ENCODE measurements around the gene KRT83. TPM values are rescaled to one million over a fixed set of nuclear protein-coding genes. Genes with fewer than 3 reads are reported as not detected.

The KRT83 gene
- total RNA-seq, 4 donors from 2014 or later, result 10.3 to 97.1 (median 33.9) TPM; not detected in 1

DNA sequence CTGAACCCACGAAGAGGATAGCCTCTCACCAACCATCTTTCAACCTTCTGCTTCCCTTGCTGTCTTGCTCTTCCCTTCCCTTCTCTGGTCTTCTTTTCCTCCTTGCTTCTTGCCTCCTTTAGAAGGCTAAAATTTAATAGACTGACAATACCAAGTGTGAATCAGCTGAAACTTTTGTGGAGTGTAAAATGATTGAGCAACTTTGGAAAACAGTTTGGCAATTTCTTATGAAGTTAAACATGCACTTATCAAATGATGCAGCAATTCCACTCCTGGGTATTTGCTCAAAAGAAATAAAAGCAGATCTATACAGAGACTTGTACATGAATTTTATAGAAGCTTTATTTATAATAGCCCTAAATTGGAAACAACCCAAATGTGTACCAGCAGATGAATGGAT, 50.0 kb downstream of the KRT83 start:
- 94% methylated on average over 1 of the region's 1 CpG for WGBS
- Histone ChIP-seq H3K4me1 (no peaks in the 10 kb centered on the region), H3K36me3 (no peaks in the 10 kb centered on the region), H3K9me3 (no peaks in the 10 kb centered on the region), H3K27me3 (peaks cover 8% of the 10 kb centered on the region), H3K4me3 (no peak overlapping the region), H3K27ac (no peak overlapping the region)
- DNase-seq (ENCODE audit: low spot score in 2 of 2), result no peak
- TF ChIP-seq POLR2AphosphoS5 (IDR thresholded peaks at IDR 0.05) (no peak), POLR2A (IDR thresholded peaks at IDR 0.05) (no peak), EP300 (IDR thresholded peaks at IDR 0.05) (no peak)
- TF ChIP-seq, protein P1, sequence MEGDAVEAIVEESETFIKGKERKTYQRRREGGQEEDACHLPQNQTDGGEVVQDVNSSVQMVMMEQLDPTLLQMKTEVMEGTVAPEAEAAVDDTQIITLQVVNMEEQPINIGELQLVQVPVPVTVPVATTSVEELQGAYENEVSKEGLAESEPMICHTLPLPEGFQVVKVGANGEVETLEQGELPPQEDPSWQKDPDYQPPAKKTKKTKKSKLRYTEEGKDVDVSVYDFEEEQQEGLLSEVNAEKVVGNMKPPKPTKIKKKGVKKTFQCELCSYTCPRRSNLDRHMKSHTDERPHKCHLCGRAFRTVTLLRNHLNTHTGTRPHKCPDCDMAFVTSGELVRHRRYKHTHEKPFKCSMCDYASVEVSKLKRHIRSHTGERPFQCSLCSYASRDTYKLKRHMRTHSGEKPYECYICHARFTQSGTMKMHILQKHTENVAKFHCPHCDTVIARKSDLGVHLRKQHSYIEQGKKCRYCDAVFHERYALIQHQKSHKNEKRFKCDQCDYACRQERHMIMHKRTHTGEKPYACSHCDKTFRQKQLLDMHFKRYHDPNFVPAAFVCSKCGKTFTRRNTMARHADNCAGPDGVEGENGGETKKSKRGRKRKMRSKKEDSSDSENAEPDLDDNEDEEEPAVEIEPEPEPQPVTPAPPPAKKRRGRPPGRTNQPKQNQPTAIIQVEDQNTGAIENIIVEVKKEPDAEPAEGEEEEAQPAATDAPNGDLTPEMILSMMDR (IDR thresholded peaks at IDR 0.05), result no peak

DNA sequence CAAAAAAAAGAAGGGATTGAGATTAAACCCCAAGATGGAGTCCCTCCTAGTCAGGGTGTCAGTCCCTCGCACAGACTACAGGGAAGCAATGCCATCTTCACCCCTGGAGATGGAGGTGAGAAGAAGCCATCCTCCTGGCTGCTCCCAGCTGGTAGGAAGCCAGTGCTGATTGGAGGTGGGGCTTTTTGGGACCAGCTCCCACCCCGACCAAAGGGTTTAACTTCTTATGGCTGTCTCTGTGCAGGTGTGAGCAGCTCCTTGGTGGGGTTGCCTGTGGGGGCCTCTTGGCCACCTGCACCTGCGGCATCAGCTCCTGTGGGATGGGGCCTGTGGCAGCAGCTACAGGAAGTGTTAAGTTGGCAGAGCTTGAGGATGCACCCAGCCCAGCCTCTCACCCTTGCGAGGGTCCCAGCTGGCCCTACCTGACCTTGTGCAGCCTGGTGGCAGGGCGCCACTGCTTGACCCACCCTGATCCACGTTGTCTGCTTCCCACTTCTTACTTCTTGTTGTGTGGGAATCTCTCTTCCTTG, 50.6 kb downstream of the KRT83 start:
- no peaks in the 10 kb centered on the region for H3K4me1 ChIP-seq
- no peaks in the 10 kb centered on the region for H3K9me3 ChIP-seq
- H3K36me3 ChIP-seq, result no peaks in the 10 kb centered on the region
- WGBS, result 89% methylated on average over 6 of the region's 6 CpGs
- no peak overlapping the region for H3K27ac ChIP-seq
- H3K27me3 ChIP-seq, result peaks cover 8% of the 10 kb centered on the region
- H3K4me3 ChIP-seq, result no peak overlapping the region
- DNase-seq (ENCODE audit: low spot score in 2 of 2), result peak in 1 of 2 donors; percentile 58
- TF ChIP-seq POLR2AphosphoS5 (IDR thresholded peaks at IDR 0.05), result no peak
- no peak for TF ChIP-seq EP300 (IDR thresholded peaks at IDR 0.05)
- TF ChIP-seq, protein P1 (IDR thresholded peaks at IDR 0.05), result no peak
- no peak for TF ChIP-seq POLR2A (IDR thresholded peaks at IDR 0.05)

DNA sequence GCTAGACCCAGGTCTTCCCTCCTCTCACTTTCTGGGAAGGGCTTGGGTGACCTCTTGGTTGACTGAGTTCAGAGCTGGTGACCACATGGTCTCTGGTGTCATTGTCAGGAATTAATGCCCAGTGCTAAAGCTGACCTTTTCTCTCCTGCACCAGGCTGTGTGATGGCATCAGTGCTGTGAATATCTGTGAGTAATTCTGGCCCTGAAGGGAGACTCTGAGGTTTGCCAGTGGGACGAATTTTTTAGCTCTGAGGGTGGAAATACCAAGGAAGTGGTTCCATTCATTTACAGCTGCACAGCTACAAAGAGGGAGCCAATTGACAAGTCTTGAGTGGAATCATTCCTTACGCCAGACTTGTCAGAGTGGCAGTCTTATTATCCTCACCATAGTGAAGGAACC, 53.0 kb downstream of the KRT83 start:
- WGBS, result 66% methylated on average over 2 of the region's 2 CpGs
- peaks cover 3% of the 10 kb centered on the region for H3K4me1 ChIP-seq
- peak overlapping the region; percentile 24 for H3K27ac ChIP-seq
- H3K4me3 ChIP-seq, result no peak overlapping the region
- H3K9me3 ChIP-seq, result no peaks in the 10 kb centered on the region
- H3K36me3 ChIP-seq, result no peaks in the 10 kb centered on the region
- H3K27me3 ChIP-seq, result peaks cover 12% of the 10 kb centered on the region
- TF ChIP-seq EP300 (IDR thresholded peaks at IDR 0.05) (no peak), POLR2AphosphoS5 (IDR thresholded peaks at IDR 0.05) (no peak), POLR2A (IDR thresholded peaks at IDR 0.05) (no peak)
- TF ChIP-seq, protein P1 (IDR thresholded peaks at IDR 0.05), result no peak
- DNase-seq (ENCODE audit: low spot score in 2 of 2), result no peak

DNA sequence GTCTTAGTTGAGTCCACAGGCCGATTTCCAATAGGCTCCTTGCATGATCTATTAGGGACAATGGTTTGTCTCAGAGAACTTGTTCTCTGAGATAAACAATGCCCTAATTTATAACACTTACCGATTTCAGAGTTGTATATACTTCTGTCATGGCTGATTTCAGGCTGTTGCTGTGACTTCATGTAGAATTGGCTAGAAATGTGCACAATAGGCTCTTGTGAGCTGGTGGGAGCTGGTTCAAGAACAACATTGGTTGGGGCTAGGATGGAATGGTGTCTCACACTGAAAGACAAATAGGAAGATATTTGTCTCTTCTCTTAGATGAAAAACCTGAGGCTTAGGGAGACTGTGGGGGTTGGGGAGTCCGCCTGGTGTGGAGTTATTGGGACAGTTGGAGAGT, 53.5 kb downstream of the KRT83 start:
- H3K27ac ChIP-seq, result no peak overlapping the region
- H3K4me1 ChIP-seq, result peaks cover 3% of the 10 kb centered on the region
- WGBS, result 70% methylated on average over 3 of the region's 3 CpGs
- TF ChIP-seq POLR2AphosphoS5 (IDR thresholded peaks at IDR 0.05), result no peak
- TF ChIP-seq EP300 (IDR thresholded peaks at IDR 0.05), result no peak
- TF ChIP-seq, protein P1 (IDR thresholded peaks at IDR 0.05), result no peak
- no peak for TF ChIP-seq POLR2A (IDR thresholded peaks at IDR 0.05)
- peak in 1 of 2 donors; percentile 43 for DNase-seq (ENCODE audit: low spot score in 2 of 2)
- H3K27me3 ChIP-seq, result peaks cover 13% of the 10 kb centered on the region
- no peaks in the 10 kb centered on the region for H3K36me3 ChIP-seq
- no peaks in the 10 kb centered on the region for H3K9me3 ChIP-seq
- no peak overlapping the region for H3K4me3 ChIP-seq

DNA sequence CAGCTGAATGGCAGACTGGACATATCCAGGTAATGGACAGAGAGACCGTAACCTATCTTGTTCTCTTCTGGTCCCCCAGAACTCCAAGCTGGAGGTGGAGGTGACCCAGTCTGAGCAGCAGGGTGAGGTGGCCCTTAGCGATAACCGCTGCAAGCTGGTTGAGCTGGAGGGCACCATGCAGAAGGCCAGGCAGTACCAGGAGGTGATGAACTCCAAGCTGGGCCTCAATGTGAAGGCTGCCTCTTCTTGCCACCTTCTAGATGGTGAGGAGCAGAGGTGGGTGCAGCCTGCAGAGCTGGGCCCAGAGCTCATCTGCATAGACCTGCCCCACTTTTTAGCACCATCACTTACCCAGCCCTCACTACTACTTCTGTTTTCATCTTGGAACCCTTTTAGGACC, 53.9 kb downstream of the KRT83 start:
- Histone ChIP-seq H3K4me1 (peaks cover 3% of the 10 kb centered on the region), H3K36me3 (no peaks in the 10 kb centered on the region), H3K4me3 (no peak overlapping the region), H3K27ac (no peak overlapping the region), H3K9me3 (no peaks in the 10 kb centered on the region), H3K27me3 (peaks cover 17% of the 10 kb centered on the region)
- 100% methylated on average over 3 of the region's 3 CpGs for WGBS
- TF ChIP-seq POLR2A (IDR thresholded peaks at IDR 0.05) (no peak), POLR2AphosphoS5 (IDR thresholded peaks at IDR 0.05) (no peak), EP300 (IDR thresholded peaks at IDR 0.05) (no peak)
- TF ChIP-seq, protein P1 (IDR thresholded peaks at IDR 0.05), result no peak
- peak in 1 of 2 donors; percentile 31 for DNase-seq (ENCODE audit: low spot score in 2 of 2)

Measured in suprapubic skin (tissue), 4 donors.